Peyer's patch (tissue), 4 donors: Measurements from ENCODE around the gene CREG1.

Source experiments
- CTCF ChIP-seq, 6 experiments: fragments of 450-650 bp in 4 of 6; fragments of 200-600 bp in 2 of 6; sonication (generic) in 1 of 6; IDR thresholded peaks; one replicate each; pipeline ENCODE4 v1.5.1; 2017 to 2019; ENCODE audit warnings: antibody characterized with exemption in 6 of 6, mild to moderate bottlenecking in 3 of 6, moderate library complexity in 1 of 6
- POLR2A ChIP-seq, 2 donors: fragments of 450-650 bp; IDR thresholded peaks; one replicate each; pipeline ENCODE4 v1.5.1; 2017; ENCODE audit warnings: antibody characterized with exemption in 2 of 2, mild to moderate bottlenecking in 2 of 2, moderate library complexity in 2 of 2

- TF ChIP-seq CTCF (IDR thresholded peaks at IDR 0.05) (no peak), POLR2A (IDR thresholded peaks at IDR 0.05) (no peak)
Observed at GRCh38 chr1:167565922-167566321, 12.4 kb upstream of the CREG1 start.
